ENCODE data around the gene AGMO. TPM values are rescaled to one million over a fixed set of nuclear protein-coding genes. Genes with fewer than 3 reads are reported as not detected.

AGMO gene
- total RNA-seq, 1 experiment from 2014 or later: 1.1 TPM

GRCh38 chr7:15498465-15498864 lies 63.4 kb downstream of the AGMO start:
- DNase-seq (ENCODE audit: low read depth): no peak

- no peak for DNase-seq (ENCODE audit: low read depth)
Measured at GRCh38 chr7:15495170-15495569, 66.6 kb downstream of the AGMO start.

- DNase-seq (ENCODE audit: low read depth): no peak
Measured at GRCh38 chr7:15494711-15495110, 67.1 kb downstream of the AGMO start.

- DNase-seq (ENCODE audit: low read depth): no peak
Measured at GRCh38 chr7:15491361-15491760, 70.5 kb downstream of the AGMO start.

- DNase-seq (ENCODE audit: low read depth): peak; percentile 11
Measured at GRCh38 chr7:15490291-15490690, 71.5 kb downstream of the AGMO start.

- no peak for DNase-seq (ENCODE audit: low read depth)
Measured at GRCh38 chr7:15489861-15490260, 72.0 kb downstream of the AGMO start.

GRCh38 chr7:15489383-15489782 lies 72.4 kb downstream of the AGMO start:
- no peak for DNase-seq (ENCODE audit: low read depth)

GRCh38 chr7:15488401-15488800 lies 73.4 kb downstream of the AGMO start:
- DNase-seq (ENCODE audit: low read depth): no peak

GRCh38 chr7:15487896-15488295 lies 73.9 kb downstream of the AGMO start:
- DNase-seq (ENCODE audit: low read depth): no peak

- no peak for DNase-seq (ENCODE audit: low read depth)
Measured at GRCh38 chr7:15485998-15486397, 75.8 kb downstream of the AGMO start.

GRCh38 chr7:15485431-15485830 lies 76.4 kb downstream of the AGMO start:
- DNase-seq (ENCODE audit: low read depth): no peak

GRCh38 chr7:15481132-15481531 lies 80.7 kb downstream of the AGMO start:
- no peak for DNase-seq (ENCODE audit: low read depth)

GRCh38 chr7:15478401-15478800 lies 83.4 kb downstream of the AGMO start:
- DNase-seq (ENCODE audit: low read depth): no peak

GRCh38 chr7:15476531-15476918 lies 85.3 kb downstream of the AGMO start:
- no peak for DNase-seq (ENCODE audit: low read depth)

GRCh38 chr7:15475808-15476530 lies 85.8 kb downstream of the AGMO start:
- no peak for DNase-seq (ENCODE audit: low read depth)

- DNase-seq (ENCODE audit: low read depth): no peak
Measured at GRCh38 chr7:15471669-15471950, 90.2 kb downstream of the AGMO start.

GRCh38 chr7:15470825-15471668 lies 90.8 kb downstream of the AGMO start:
- no peak for DNase-seq (ENCODE audit: low read depth)

GRCh38 chr7:15464667-15465121 lies 97.1 kb downstream of the AGMO start:
- DNase-seq (ENCODE audit: low read depth): no peak

- no peak for DNase-seq (ENCODE audit: low read depth)
Measured at GRCh38 chr7:15463801-15464666, 97.8 kb downstream of the AGMO start.

- DNase-seq (ENCODE audit: low read depth): peak; percentile 16
Measured at GRCh38 chr7:15462721-15463389, 99.0 kb downstream of the AGMO start.

- peak; percentile 25 for DNase-seq (ENCODE audit: low read depth)
Measured at GRCh38 chr7:15461576-15461975, 100.2 kb downstream of the AGMO start.

Measured in RPMI7951 (cell line).